Measurements from ENCODE around the gene NUDT16L1. TPM values are rescaled to one million over a fixed set of nuclear protein-coding genes. Genes with fewer than 3 reads are reported as not detected.

NUDT16L1 gene
- total RNA-seq, 1 donor from 2014 or later: 43.7 TPM

DNA sequence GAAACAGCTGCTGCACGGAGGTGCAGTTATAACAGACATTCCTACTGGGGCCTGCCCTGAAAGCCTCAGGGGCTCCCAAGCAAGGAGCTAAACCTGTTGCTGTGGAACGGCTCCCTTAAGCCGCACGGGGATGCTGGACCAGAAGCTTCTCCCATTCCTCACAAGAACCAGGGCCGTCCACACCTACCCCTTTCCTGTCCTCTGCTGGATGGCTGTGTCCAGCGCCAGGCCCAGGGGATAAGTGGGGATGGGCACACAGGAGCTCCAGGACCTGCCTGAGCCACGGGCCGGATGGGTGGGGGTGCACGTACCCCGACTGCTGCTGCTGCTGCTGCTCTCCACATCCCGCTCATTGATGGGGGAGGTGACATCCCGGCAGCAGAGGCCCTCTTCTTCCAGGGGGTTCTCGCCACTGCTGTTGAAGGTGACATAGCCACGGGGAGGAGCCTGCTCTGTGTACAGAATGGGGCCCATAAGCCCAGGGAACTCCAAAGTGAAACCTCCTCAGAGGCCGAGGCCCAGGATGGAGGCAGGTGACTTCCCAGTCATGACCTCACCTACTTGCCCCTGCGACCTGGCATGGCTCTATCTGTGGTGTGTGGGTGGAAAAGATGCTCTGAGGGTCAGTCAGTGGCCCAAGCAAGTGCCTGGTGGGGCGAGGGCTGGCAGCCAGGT lies 8.6 kb downstream of the NUDT16L1 start:
- DNase-seq (ENCODE audit: low spot score): peak; percentile 68
- intact Hi-C loops (cut with DNase I): no loop called here

- intact Hi-C loops (cut with DNase I): no loop called here
- peak; percentile 14 for DNase-seq (ENCODE audit: low spot score)
Measured at GRCh38 chr16:4702466-4702808, 9.1 kb downstream of the NUDT16L1 start.

DNA sequence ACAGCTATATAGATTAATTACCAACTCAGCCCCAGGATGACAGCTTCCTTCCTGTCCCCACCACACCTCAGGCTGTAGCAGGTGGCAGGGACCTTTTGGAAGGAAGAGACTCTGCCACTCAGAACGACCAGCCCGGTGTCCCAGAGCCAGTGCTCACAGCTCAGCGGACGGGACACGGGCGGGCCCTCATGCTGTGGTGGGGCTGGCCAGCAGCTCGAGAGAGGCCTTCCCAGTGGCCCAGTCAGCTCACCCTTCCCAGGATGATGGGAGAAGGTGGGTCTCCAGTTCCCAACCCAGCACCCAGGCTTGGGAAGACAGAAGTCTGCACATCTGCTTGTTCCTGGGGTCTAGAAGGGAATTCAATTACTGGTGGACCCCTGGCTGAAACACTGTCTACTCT lies 10.5 kb downstream of the NUDT16L1 start:
- intact Hi-C loops (cut with DNase I): no loop called here
- DNase-seq (ENCODE audit: low spot score): peak; percentile 41

GRCh38 chr16:4704491-4704890 lies 11.1 kb downstream of the NUDT16L1 start:
- intact Hi-C loops (cut with DNase I): no loop called here
- peak; percentile 41 for DNase-seq (ENCODE audit: low spot score)

- intact Hi-C loops (cut with DNase I): no loop called here
- DNase-seq (ENCODE audit: low spot score): peak; percentile 38
Measured at GRCh38 chr16:4704913-4705312, 11.6 kb downstream of the NUDT16L1 start.

DNA sequence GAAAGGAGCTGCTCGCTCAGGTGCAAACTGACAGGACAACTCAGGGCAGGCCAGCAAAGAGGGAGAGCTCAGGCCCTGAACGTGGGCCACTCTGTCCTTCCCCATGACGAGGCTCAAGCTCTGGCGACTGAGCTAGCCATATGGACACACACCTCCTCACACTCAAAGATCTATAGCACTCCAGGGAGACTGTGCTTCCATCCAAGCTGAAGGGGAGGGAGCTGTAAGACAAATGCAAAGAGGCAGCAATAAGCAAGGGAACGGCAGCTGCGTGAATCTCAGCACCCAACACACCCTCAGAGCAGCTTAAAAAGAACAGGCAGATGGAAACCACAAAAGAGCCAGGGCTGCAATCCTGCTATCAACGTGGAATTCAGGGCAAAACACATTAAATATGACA lies 13.5 kb downstream of the NUDT16L1 start:
- intact Hi-C loops (cut with DNase I): no loop called here
- DNase-seq (ENCODE audit: low spot score): peak; percentile 17

DNA sequence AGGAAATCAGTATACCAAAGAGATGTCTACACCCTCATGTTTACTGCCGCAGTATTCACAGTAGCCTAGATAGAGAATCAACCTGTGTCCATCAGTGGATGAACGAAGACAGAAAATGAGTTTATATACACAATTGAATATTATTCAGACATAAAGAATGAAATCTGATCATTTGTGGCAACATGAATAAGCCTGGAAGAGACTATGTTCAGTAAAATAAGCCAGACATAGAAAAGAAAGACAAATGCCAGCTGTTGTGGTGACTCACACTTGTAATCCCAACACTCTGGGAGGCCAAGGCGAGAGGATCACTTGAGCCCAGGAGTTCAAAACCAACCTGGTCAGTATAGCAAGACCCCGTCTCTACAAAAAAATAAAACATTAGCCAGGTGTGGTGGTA lies 16.1 kb downstream of the NUDT16L1 start:
- peak; percentile 44 for DNase-seq (ENCODE audit: low spot score)
- intact Hi-C loops (cut with DNase I): no loop called here

GRCh38 chr16:4713663-4714501 lies 20.5 kb downstream of the NUDT16L1 start:
- peak; percentile 63 for DNase-seq (ENCODE audit: low spot score)
- intact Hi-C loops (cut with DNase I): no loop called here

DNA sequence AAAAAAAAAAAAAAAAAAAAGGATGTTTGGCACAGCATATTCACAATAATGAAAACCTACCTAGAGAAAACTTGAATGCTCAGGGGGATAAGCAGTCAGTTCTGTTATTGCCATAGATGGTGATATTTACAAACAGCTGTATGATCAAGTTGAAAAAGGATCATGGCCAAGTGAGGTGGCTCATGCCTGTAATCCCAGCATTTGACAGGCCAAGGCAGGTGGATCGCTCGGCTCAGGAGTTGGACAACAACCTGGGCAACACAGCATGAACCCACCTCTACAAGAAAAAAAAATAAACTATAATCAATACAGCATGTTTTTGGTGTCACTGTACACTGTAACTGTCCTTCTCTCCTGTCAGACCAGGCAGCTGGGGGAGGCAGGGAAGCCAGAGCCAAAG lies 21.6 kb downstream of the NUDT16L1 start:
- DNase-seq (ENCODE audit: low spot score): no peak
- intact Hi-C loops (cut with DNase I): no loop called here

GRCh38 chr16:4718466-4718865 lies 25.1 kb downstream of the NUDT16L1 start:
- DNase-seq (ENCODE audit: low spot score): no peak
- intact Hi-C loops (cut with DNase I): no loop called here

DNA sequence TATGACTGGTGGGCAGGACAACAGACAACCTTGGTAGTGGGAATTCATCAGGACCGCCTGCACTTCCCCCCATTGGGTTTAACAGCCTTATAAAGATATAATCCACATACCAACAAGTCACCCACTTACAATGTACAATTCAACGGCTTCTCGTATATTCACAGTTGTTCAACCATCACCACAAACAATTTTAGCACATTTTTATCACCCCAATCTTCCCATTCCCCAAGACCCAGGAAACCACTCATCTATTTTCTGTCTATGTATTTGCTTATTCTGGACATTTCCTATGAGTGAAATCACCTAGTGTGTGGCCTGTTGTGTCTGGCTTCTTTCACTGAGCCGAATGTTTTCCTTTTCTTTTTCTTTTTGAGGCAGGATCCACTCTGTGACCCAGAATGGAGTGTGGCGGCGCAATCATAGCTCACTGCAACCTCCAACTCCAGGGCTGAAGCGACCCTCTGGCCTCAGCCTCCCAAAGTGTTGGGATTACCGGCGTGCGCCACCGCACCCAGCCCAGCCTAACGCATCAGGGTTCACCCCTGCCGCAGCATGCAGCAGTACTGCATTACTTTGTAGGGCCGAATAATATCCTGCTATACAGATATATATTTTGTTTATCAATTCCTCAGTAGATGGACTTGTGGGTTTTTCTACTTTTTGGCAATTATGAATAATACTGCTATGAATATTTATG lies 29.9 kb downstream of the NUDT16L1 start:
- no peak for DNase-seq (ENCODE audit: low spot score)
- intact Hi-C loops (cut with DNase I): no loop called here

GRCh38 chr16:4724661-4725270 lies 31.4 kb downstream of the NUDT16L1 start:
- DNase-seq (ENCODE audit: low spot score): no peak
- intact Hi-C loops (cut with DNase I): no loop called here

- intact Hi-C loops (cut with DNase I): no loop called here
- no peak for DNase-seq (ENCODE audit: low spot score)
Measured at GRCh38 chr16:4726616-4727015, 33.3 kb downstream of the NUDT16L1 start.

DNA sequence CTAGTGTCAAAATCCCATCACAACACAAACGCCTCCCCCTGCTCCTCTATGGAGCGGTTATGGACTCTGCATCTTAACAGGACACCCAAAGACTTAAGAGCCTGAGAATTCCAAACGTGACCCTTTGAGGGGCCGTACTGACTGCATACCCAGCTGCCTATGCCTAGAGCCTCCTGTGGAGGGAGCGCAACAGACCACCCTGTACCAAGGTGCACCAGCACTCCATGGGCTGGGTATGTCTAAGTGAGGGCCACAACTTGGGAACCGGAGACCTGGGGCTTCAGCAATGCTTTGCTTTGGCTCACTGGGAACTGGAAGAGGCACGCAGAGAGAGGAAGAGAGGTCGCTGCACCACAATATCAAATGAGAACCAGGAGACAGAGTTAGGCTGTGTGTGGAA lies 35.3 kb downstream of the NUDT16L1 start:
- intact Hi-C loops (cut with DNase I): no loop called here

GRCh38 chr16:4729876-4730275 lies 36.5 kb downstream of the NUDT16L1 start:
- intact Hi-C loops (cut with DNase I): loop anchor here (10.0 kb wide), 3 partner anchors 75 to 225 kb away; partner anchors contain the start of genes GLYR1, ROGDI, SEC14L5 and UBN1
- DNase-seq (ENCODE audit: low spot score): no peak

More for the DNA sequence above, 35.3 kb downstream of the NUDT16L1 start:
- DNase-seq (ENCODE audit: low spot score): no peak

DNA sequence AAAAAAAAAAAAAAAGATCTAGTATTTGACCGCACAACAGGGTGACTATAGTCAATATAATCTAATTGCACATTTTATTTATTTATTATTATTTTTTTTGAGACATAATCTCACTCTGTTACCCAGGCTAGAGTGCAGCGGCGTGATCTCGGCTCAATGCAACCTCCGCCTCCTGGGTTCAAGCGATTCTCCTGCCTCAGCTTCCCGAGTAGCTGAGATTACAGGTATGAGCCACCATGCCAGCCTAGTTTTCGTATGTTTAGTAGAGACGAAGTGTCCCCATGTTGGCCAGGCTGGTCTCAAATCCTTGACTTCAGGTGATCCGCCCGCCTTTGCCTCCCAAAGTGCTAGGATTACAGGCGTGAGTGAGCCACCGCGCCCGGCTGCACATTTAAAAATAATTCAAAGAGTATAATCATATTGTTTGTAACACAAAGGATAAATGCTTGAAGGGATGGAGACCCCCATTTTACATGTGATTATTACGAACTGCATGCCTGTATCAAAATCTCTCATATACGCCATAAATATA lies 39.9 kb downstream of the NUDT16L1 start:
- no peak for DNase-seq (ENCODE audit: low spot score)
- intact Hi-C loops (cut with DNase I): loop anchor here (10.0 kb wide), 3 partner anchors 72 to 222 kb away; partner anchors contain the start of genes GLYR1, ROGDI, SEC14L5 and UBN1

DNA sequence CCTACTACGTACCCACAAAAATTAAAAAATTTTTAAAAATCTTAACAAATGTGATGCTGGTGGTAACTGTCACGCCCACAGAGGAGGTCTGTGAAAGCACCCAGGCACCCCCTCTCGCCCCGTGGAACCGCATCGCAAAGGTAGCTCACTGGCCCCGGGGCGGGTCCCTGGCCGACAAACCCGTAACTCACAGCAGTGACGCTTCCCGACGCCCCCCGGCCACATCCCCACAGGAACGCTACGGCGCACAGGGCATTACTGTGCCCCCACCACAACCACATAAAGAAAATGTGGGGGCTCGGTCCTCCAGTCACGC lies 40.3 kb downstream of the NUDT16L1 start:
- DNase-seq (ENCODE audit: low spot score): no peak
- intact Hi-C loops (cut with DNase I): loop anchor here (2.0 to 10.0 kb wide), 4 partner anchors 35 to 221 kb away; partner anchors contain the start of genes GLYR1, ROGDI, SEC14L5 and UBN1

GRCh38 chr16:4734063-4734729 lies 40.8 kb downstream of the NUDT16L1 start, which contains the start of the genes ANKS3 and DNAAF8:
ANKS3 (minus strand) TSS chr16:4734271; CDS start chr16:4730149, 4,122 bp downstream.
DNAAF8 (plus strand) TSS chr16:4734537; CDS start chr16:4736515, 1,978 bp downstream.
- intact Hi-C loops (cut with DNase I): loop anchor here (2.0 to 10.0 kb wide), 4 partner anchors 35 to 221 kb away; partner anchors contain the start of genes GLYR1, ROGDI, SEC14L5 and UBN1

More at GRCh38 chr16:4734063-4734729, 40.8 kb downstream of the NUDT16L1 start, which contains the start of the genes ANKS3 and DNAAF8:
- DNase-seq (ENCODE audit: low spot score): peak; percentile 97
